Limb (tissue), 2 donors: ENCODE measurements around the gene VENTX.
"Not testable (repeated sequence)": the region's sequence is repeated elsewhere in the genome, so short reads cannot be mapped to it uniquely, and the experiment has no call there.

Experiments
- DNase-seq, 2 donors: peaks; one replicate each; pipeline ENCODE4 v3.0.0-alpha.2; 2016; ENCODE audit errors: extremely low spot score in 2 of 2

The VENTX gene

GRCh38 chr10:133214468-133215410 lies 22.9 kb upstream of the VENTX start:
- DNase-seq = no peak

- DNase-seq = no peak
These were observed 22.1 kb upstream of the VENTX start for GRCh38 chr10:133215586-133215985.

- DNase-seq = no peak
These were observed 20.9 kb upstream of the VENTX start for GRCh38 chr10:133216776-133217175.

- no peak for DNase-seq
These were observed 19.7 kb upstream of the VENTX start for GRCh38 chr10:133217800-133218589.

GRCh38 chr10:133218891-133219290 lies 18.8 kb upstream of the VENTX start:
- DNase-seq = no peak

- DNase-seq = no peak
These were observed 17.9 kb upstream of the VENTX start for GRCh38 chr10:133219782-133220181.

- no peak for DNase-seq
These were observed 16.3 kb upstream of the VENTX start for GRCh38 chr10:133221331-133221730.

- DNase-seq = not testable (repeated sequence)
These were observed 15.9 kb upstream of the VENTX start for GRCh38 chr10:133221756-133222155.

GRCh38 chr10:133224076-133224475 lies 13.6 kb upstream of the VENTX start:
- DNase-seq = no peak

GRCh38 chr10:133224756-133225372 lies 12.8 kb upstream of the VENTX start:
- DNase-seq = no peak

- DNase-seq = no peak
These were observed 11.9 kb upstream of the VENTX start for GRCh38 chr10:133225707-133226191.

GRCh38 chr10:133226251-133226808 lies 11.3 kb upstream of the VENTX start:
- DNase-seq = no peak

- DNase-seq = no peak
These were observed 10.4 kb upstream of the VENTX start for GRCh38 chr10:133227256-133227655.

GRCh38 chr10:133229265-133230043 lies 8.2 kb upstream of the VENTX start:
- DNase-seq = no peak

GRCh38 chr10:133230044-133230361 lies 7.7 kb upstream of the VENTX start, which contains the start of gene UTF1:
UTF1 (plus strand) TSS chr10:133230217; CDS start chr10:133230289, 72 bp downstream.
- DNase-seq = no peak

GRCh38 chr10:133230387-133231195 lies 7.1 kb upstream of the VENTX start:
- DNase-seq = peak in 1 of 2 donors; percentile 67

GRCh38 chr10:133231244-133231945 lies 6.3 kb upstream of the VENTX start:
- no peak for DNase-seq

GRCh38 chr10:133231946-133232574 lies 5.6 kb upstream of the VENTX start:
- no peak for DNase-seq

- not testable (repeated sequence) for DNase-seq
These were observed 2.9 kb upstream of the VENTX start for GRCh38 chr10:133234796-133235195.
